ENCODE measurements around the gene NTSR1. TPM values are rescaled to one million over a fixed set of nuclear protein-coding genes. Genes with fewer than 3 reads are reported as not detected.

Gene NTSR1
- total and polyA plus RNA-seq, 2 experiments from 2014 or later = 0.15 to 1.4 TPM

DNA sequence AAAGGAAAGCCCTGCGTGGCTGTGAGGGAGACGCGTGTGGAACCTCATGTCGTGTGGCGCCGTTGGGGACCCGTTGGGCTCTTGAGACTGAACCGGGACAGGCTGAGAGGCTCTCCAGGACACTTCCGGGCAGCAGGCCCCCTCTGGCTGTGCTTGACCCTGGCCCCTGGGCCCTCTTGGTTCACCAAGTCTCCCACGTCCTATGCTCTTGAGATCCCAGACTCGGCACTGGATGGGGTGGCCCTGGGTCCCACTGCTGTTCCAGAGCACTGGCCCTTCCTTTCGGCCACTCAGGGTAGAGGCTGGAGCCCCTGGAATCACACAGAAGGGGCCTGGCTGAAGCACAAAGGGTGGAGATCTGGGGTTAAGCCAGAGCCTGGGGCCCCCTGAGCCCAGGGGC is 30.4 kb downstream of the NTSR1 start (continued):
- TF ChIP-seq, protein P1, sequence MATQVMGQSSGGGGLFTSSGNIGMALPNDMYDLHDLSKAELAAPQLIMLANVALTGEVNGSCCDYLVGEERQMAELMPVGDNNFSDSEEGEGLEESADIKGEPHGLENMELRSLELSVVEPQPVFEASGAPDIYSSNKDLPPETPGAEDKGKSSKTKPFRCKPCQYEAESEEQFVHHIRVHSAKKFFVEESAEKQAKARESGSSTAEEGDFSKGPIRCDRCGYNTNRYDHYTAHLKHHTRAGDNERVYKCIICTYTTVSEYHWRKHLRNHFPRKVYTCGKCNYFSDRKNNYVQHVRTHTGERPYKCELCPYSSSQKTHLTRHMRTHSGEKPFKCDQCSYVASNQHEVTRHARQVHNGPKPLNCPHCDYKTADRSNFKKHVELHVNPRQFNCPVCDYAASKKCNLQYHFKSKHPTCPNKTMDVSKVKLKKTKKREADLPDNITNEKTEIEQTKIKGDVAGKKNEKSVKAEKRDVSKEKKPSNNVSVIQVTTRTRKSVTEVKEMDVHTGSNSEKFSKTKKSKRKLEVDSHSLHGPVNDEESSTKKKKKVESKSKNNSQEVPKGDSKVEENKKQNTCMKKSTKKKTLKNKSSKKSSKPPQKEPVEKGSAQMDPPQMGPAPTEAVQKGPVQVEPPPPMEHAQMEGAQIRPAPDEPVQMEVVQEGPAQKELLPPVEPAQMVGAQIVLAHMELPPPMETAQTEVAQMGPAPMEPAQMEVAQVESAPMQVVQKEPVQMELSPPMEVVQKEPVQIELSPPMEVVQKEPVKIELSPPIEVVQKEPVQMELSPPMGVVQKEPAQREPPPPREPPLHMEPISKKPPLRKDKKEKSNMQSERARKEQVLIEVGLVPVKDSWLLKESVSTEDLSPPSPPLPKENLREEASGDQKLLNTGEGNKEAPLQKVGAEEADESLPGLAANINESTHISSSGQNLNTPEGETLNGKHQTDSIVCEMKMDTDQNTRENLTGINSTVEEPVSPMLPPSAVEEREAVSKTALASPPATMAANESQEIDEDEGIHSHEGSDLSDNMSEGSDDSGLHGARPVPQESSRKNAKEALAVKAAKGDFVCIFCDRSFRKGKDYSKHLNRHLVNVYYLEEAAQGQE (IDR thresholded peaks at IDR 0.05; ENCODE audit: unreplicated experiment) = no peak

DNA sequence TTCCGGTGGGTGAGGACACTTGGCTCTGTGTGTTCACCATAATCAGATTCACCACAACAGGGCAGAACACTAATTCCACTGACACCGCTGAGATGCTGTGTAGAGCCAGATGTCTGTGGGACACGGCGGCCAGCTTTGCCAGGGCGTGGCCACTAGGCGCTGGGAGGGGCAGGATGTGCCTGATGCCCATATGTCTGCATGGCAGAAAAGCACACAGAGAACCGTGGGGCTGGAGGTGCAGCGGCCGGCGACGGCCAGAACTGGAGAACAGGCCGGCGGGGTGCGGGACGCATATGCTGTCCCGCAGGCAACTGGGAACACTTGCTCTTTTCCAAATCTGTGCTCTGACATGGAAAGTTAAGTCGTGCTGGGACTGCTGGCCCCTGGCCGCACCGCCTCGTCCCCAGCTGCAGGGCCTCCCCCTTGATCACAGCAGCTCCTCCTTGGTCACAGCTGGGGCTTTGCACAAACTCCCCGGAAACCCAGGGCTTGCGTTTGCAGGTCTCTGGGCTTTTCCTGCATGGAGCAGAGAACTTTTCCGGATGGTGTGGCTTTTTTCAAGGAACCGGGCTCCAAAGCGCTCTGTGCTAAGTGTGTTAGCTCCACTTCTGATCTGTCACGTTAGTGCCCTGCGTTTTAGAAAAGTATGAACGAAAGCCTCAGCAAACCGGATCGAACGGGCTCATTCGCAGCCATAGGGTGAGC is 31.1 kb downstream of the NTSR1 start:
- H3F3A ChIP-seq (replicated peaks; ENCODE audit: low read depth) = 0 out of 2 replicates have a peak, but pooled peaks cover 3% of the 10 kb centered on the region
- H3K27me3 ChIP-seq (ENCODE audit: insufficient read depth) = no peaks in the 10 kb centered on the region
- Mint-ChIP-seq H3K27me3 (ENCODE audit: insufficient read depth, low read depth, poor library complexity) (peaks cover 8% of the 10 kb centered on the region), H3K27ac (no peak overlapping the region; the same call in 1 of the 2 replicates), H3K9me3 (no peaks in the 10 kb centered on the region), H3K4me1 (peaks cover 25% of the 10 kb centered on the region), H3K4me3 (no peak overlapping the region), H3K36me3 (ENCODE audit: low read depth) (no peaks in the 10 kb centered on the region)
- ATAC-seq (no peak), DNase-seq (ENCODE audit: low spot score) (no peak)
- H3K4me3 ChIP-seq = no peak overlapping the region
- no peak overlapping the region for H2AFZ ChIP-seq
- no peaks in the 10 kb centered on the region for H3K9me2 ChIP-seq (ENCODE audit: insufficient read depth)
- no peak overlapping the region for H3K4me2 ChIP-seq
- no peaks in the 10 kb centered on the region for H4K20me1 ChIP-seq (replicated peaks; ENCODE audit: insufficient read depth)
- H3K79me2 ChIP-seq (replicated peaks; ENCODE audit: insufficient read depth) = no peaks in the 10 kb centered on the region
- peak overlapping the region; percentile 32; the same call in 1 of the 2 replicates for H3K27ac ChIP-seq (ENCODE audit: low read depth)
- H3K36me3 ChIP-seq (ENCODE audit: insufficient read depth) = no peaks in the 10 kb centered on the region
- no peaks in the 10 kb centered on the region for H3K4me1 ChIP-seq (ENCODE audit: insufficient read depth)
- TF ChIP-seq, protein P2, sequence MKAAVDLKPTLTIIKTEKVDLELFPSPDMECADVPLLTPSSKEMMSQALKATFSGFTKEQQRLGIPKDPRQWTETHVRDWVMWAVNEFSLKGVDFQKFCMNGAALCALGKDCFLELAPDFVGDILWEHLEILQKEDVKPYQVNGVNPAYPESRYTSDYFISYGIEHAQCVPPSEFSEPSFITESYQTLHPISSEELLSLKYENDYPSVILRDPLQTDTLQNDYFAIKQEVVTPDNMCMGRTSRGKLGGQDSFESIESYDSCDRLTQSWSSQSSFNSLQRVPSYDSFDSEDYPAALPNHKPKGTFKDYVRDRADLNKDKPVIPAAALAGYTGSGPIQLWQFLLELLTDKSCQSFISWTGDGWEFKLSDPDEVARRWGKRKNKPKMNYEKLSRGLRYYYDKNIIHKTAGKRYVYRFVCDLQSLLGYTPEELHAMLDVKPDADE (IDR thresholded peaks at IDR 0.05) = no peak
- TF ChIP-seq, protein P1 (IDR thresholded peaks at IDR 0.05; ENCODE audit: unreplicated experiment) = no peak
- no peak for TF ChIP-seq NANOG (IDR thresholded peaks at IDR 0.05; ENCODE audit: borderline replicate concordance)
- TF ChIP-seq, protein P3, sequence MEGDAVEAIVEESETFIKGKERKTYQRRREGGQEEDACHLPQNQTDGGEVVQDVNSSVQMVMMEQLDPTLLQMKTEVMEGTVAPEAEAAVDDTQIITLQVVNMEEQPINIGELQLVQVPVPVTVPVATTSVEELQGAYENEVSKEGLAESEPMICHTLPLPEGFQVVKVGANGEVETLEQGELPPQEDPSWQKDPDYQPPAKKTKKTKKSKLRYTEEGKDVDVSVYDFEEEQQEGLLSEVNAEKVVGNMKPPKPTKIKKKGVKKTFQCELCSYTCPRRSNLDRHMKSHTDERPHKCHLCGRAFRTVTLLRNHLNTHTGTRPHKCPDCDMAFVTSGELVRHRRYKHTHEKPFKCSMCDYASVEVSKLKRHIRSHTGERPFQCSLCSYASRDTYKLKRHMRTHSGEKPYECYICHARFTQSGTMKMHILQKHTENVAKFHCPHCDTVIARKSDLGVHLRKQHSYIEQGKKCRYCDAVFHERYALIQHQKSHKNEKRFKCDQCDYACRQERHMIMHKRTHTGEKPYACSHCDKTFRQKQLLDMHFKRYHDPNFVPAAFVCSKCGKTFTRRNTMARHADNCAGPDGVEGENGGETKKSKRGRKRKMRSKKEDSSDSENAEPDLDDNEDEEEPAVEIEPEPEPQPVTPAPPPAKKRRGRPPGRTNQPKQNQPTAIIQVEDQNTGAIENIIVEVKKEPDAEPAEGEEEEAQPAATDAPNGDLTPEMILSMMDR (conservative IDR thresholded peaks at IDR 0.05; ENCODE audit: low read depth in 2 of 2) = no peak
- no peak for TF ChIP-seq ZNF114 (CRISPR knock-in tag; IDR thresholded peaks at IDR 0.05)
- no peak for TF ChIP-seq POLR2AphosphoS5 (IDR thresholded peaks at IDR 0.05; ENCODE audit: low read depth)
- TF ChIP-seq STAT1 (IDR thresholded peaks at IDR 0.05; ENCODE audit: unreplicated experiment) = no peak

Measured in GM23338 (cell line).